K562 (cell line): Measurements from ENCODE around the gene DUSP10. TPM values are rescaled to one million over a fixed set of nuclear protein-coding genes. Genes with fewer than 3 reads are reported as not detected.
A peak's percentile ranks its signal among the peaks of the same experiment; 100 is the strongest.

Experiments used
- ATAC-seq: fragments of 200-7000 bp; cut with Tn5 transposase; 3 replicates; pipeline ENCODE4 v1.9.1; 2020; ENCODE audit warnings: moderate library complexity
- BruUV-seq: library from RNA; stranded (reverse); fragments of 400-500 nt; replicated peaks from 2 replicates; lab custom pipeline; 2021; lab: Mats Ljungman, UMichigan
- CTCF ChIA-PET: fragments of 300-600 bp; formaldehyde crosslinking; extraction: SDS; loops from one replicate; lab custom pipeline; 2021; ENCODE audit warnings: low intra/inter-chr PET ratio; lab: Yijun Ruan, JAX
- POLR2A ChIA-PET: fragments of 300-600, 350-650 bp; sonication (Branson Sonifier 250); formaldehyde crosslinking; extraction: SDS; loops from one replicate; lab custom pipeline; 2021; ENCODE audit warnings: antibody characterized with exemption, inconsistent platforms; lab: Yijun Ruan, JAX
- DNase-seq, 4 experiments: peaks; one replicate each; pipeline versions ENCODE4 v3.0.0 to v3.0.0-alpha.2; 2011 to 2018; ENCODE audit warnings: low spot score in 3 of 4, mixed read lengths in 3 of 4; ENCODE audit errors: extremely low read depth in 1 of 4
- FAIRE-seq: peaks from 2 replicates; lab custom pipeline; 2011; peaks lifted over from hg19 to GRCh38; lab: Jason Lieb, UNC
- H2AFZ ChIP-seq: 2 replicates; pipeline ENCODE4 v1.6.0; 2011; ENCODE audit warnings: low read depth, low read length, control low read depth, inconsistent platforms
- H3K27ac ChIP-seq: fragments of 200-600 bp; 3 replicates; pipeline ENCODE4 v1.8.0; 2011; ENCODE audit warnings: low read depth, mild to moderate bottlenecking, control low read depth, inconsistent platforms, low read length, moderate library complexity, mixed read lengths; ENCODE audit errors: extremely low read depth
- H3K27me3 ChIP-seq, 2 experiments: fragments of 300-600 bp in 1 of 2; 2 replicates in 1 of 2; 3 replicates in 1 of 2; pipeline versions ENCODE4 v1.6.0 to v1.8.0; 2011; ENCODE audit warnings: inconsistent platforms in 2 of 2, low read length in 2 of 2, mild to moderate bottlenecking in 1 of 2, mixed read lengths in 1 of 2, moderate library complexity in 1 of 2; ENCODE audit not compliant: control insufficient read depth in 2 of 2, insufficient read depth in 2 of 2
- H3K36me3 ChIP-seq: fragments of 300-600 bp; 3 replicates; pipeline ENCODE4 v1.8.0; 2011; ENCODE audit warnings: mild to moderate bottlenecking, low read length, inconsistent platforms; ENCODE audit not compliant: control insufficient read depth, insufficient read depth
- H3K4me1 ChIP-seq, 2 experiments: fragments of 200-600 bp in 1 of 2; replicated peaks in 1 of 2; 2 replicates in 1 of 2; 3 replicates in 1 of 2; pipeline versions ENCODE4 v1.5.1 to v1.8.0; 2011; ENCODE audit warnings: inconsistent platforms in 2 of 2, low read length in 2 of 2, mild to moderate bottlenecking in 1 of 2, mixed read lengths in 1 of 2, moderate library complexity in 1 of 2; ENCODE audit not compliant: control insufficient read depth in 2 of 2, insufficient read depth in 2 of 2
- H3K4me2 ChIP-seq: 2 replicates; pipeline ENCODE4 v1.6.1; 2011; ENCODE audit warnings: low read length, control low read depth, inconsistent platforms, mixed read lengths; ENCODE audit not compliant: insufficient read depth
- H3K4me3 ChIP-seq: fragments of 200-600 bp; sonication (generic), shearing (Covaris generic); 2 replicates; pipeline ENCODE4 v1.5.1; 2016; ENCODE audit warnings: control low read depth, inconsistent platforms
- H3K79me2 ChIP-seq: fragments of 200-600 bp; 3 replicates; pipeline ENCODE4 v1.8.0; 2011; ENCODE audit warnings: low read length, inconsistent platforms; ENCODE audit not compliant: control insufficient read depth, insufficient read depth
- H3K9ac ChIP-seq, 2 experiments: 2 replicates each; pipeline versions ENCODE4 v1.6.0 to v1.6.1; 2011; ENCODE audit warnings: low read depth in 2 of 2, low read length in 2 of 2, control low read depth in 1 of 2, inconsistent platforms in 1 of 2, mild to moderate bottlenecking in 1 of 2, mixed read lengths in 1 of 2; ENCODE audit not compliant: insufficient read depth in 1 of 2
- H3K9me1 ChIP-seq: one replicate; pipeline ENCODE4 v1.6.0; 2011; ENCODE audit warnings: inconsistent platforms, mild to moderate bottlenecking, low read length, moderate library complexity; ENCODE audit not compliant: control insufficient read depth, insufficient read depth
- H3K9me3 ChIP-seq: replicated peaks from 2 replicates; pipeline ENCODE4 v1.5.1; 2011; ENCODE audit warnings: low read depth, low read length, inconsistent platforms; ENCODE audit not compliant: control insufficient read depth, insufficient read depth
- H4K20me1 ChIP-seq: replicated peaks from 2 replicates; pipeline ENCODE4 v1.6.1; 2011; ENCODE audit warnings: low read length, inconsistent platforms, mixed read lengths; ENCODE audit not compliant: control insufficient read depth, insufficient read depth
- CHAMP1 ChIP-seq: fragments of 450-650 bp; IDR thresholded peaks from 2 replicates; pipeline ENCODE4 v1.6.1; 2016; ENCODE audit warnings: mild to moderate bottlenecking
- GATAD2A ChIP-seq: fragments of 450-650 bp; IDR thresholded peaks from 2 replicates; pipeline ENCODE4 v1.6.1; 2017
- NEUROD1 ChIP-seq: fragments of 150-350 bp; IDR thresholded peaks from 2 replicates; pipeline ENCODE4 v1.6.1; 2014; ENCODE audit warnings: borderline replicate concordance, low read length, low read depth; ENCODE audit not compliant: partially characterized antibody
- NONO ChIP-seq, 2 experiments: fragments of 200-400 bp in 1 of 2; fragments of 450-650 bp in 1 of 2; formaldehyde crosslinking in 1 of 2; IDR thresholded peaks; 2 replicates each; pipeline ENCODE4 v1.6.1; 2017; ENCODE audit warnings: low read depth in 2 of 2, mild to moderate bottlenecking in 2 of 2, moderate library complexity in 2 of 2, low read length in 1 of 2
- NR4A1 ChIP-seq, 2 experiments: fragments of 250-450 bp in 1 of 2; fragments of 450-650 bp in 1 of 2; sonication (Bioruptor Pico) in 1 of 2; IDR thresholded peaks; 2 replicates each; pipeline versions ENCODE4 v1.4.0 to v1.6.1; 2016 to 2020; ENCODE audit warnings: mild to moderate bottlenecking in 2 of 2, missing compliant biosample characterization in 1 of 2, missing genetic modification characterization in 1 of 2, moderate library complexity in 1 of 2
- SP2 ChIP-seq: IDR thresholded peaks from 2 replicates; pipeline ENCODE4 v1.6.1; 2011; ENCODE audit warnings: mild to moderate bottlenecking, low read depth, low read length, moderate library complexity; ENCODE audit not compliant: poor library complexity, severe bottlenecking; ENCODE audit errors: extremely low read depth
- USF2 ChIP-seq: sonication (generic); formaldehyde crosslinking; IDR thresholded peaks from 2 replicates; pipeline ENCODE4 v1.5.0; 2020; ENCODE audit warnings: missing genetic modification reagents
- ZHX1 ChIP-seq: fragments of 150-350 bp; conservative IDR thresholded peaks from 2 replicates; pipeline ENCODE4 v1.6.1; 2014; ENCODE audit warnings: low read length
- WGBS: fragments of 100-300 bp; shearing (Covaris generic); methylation state at CpG from one replicate; pipeline ENCODE4 v1.1.6; 2016; ENCODE audit warnings: low coverage, mixed read lengths; ENCODE audit not compliant: insufficient coverage; ENCODE audit errors: missing lambda C conversion rate; 5-methylcytosine and 5-hydroxymethylcytosine counted together
- in situ Hi-C: fragments of 300-500 bp; cut with MboI; formaldehyde crosslinking; loops from 4 replicates; pipeline ENCODE4 v1.15.0; 2018; ENCODE audit warnings: inconsistent platforms, mixed read lengths
- intact Hi-C: fragments of 100-400 bp; cut with micrococcal nuclease; formaldehyde crosslinking; loops from 2 replicates; pipeline ENCODE4 v1.14.2; 2022
- polyA plus RNA-seq, 8 experiments: library from polyadenylated mRNA; depleted of rRNA in 4 of 8; stranded (reverse) in 5 of 8; unstranded in 3 of 8; fragments of >200 nt; fragmentation: Nextera tagmentation in 2 of 8; fragmentation: Illumina TruSeq in 1 of 8; extraction: Ambion mirVana in 2 of 8; extraction: Trizol in 1 of 8; gene quantifications; 2 replicates each; pipeline versions ENCODE4 v1.2.1 to v1.2.3, GENCODE V29; 2011 to 2014; ENCODE audit warnings: inconsistent platforms in 1 of 8, missing spikeins in 1 of 8
- total RNA-seq, 7 experiments: library from RNA; depleted of rRNA in 6 of 7; stranded (reverse); fragments of >200 nt in 6 of 7; fragmentation: Illumina TruSeq in 2 of 7; extraction: Trizol in 2 of 7; gene quantifications; 2 replicates each; pipeline versions ENCODE4 v1.2.1 to v1.2.3, GENCODE V29; 2011 to 2021; ENCODE audit warnings: low replicate concordance in 1 of 7
- TF ChIP-seq, protein P1 (sequence below): sonication (generic); formaldehyde crosslinking; IDR thresholded peaks from 2 replicates; pipeline ENCODE4 v1.9.0; 2022; ENCODE audit warnings: mild to moderate bottlenecking, missing genetic modification reagents
- TF ChIP-seq, protein P2 (sequence below): fragments of 250-450 bp; sonication (Bioruptor Pico); IDR thresholded peaks from 2 replicates; pipeline ENCODE4 v1.5.0; 2020; ENCODE audit warnings: mild to moderate bottlenecking, borderline replicate concordance

DUSP10 gene
- total and polyA plus RNA-seq, 9 of the 15 experiments (the other 6 are each of a cell fraction or from before 2014, with no cell fraction given): 1.7 to 8.3 (median 6.1) TPM

DNA sequence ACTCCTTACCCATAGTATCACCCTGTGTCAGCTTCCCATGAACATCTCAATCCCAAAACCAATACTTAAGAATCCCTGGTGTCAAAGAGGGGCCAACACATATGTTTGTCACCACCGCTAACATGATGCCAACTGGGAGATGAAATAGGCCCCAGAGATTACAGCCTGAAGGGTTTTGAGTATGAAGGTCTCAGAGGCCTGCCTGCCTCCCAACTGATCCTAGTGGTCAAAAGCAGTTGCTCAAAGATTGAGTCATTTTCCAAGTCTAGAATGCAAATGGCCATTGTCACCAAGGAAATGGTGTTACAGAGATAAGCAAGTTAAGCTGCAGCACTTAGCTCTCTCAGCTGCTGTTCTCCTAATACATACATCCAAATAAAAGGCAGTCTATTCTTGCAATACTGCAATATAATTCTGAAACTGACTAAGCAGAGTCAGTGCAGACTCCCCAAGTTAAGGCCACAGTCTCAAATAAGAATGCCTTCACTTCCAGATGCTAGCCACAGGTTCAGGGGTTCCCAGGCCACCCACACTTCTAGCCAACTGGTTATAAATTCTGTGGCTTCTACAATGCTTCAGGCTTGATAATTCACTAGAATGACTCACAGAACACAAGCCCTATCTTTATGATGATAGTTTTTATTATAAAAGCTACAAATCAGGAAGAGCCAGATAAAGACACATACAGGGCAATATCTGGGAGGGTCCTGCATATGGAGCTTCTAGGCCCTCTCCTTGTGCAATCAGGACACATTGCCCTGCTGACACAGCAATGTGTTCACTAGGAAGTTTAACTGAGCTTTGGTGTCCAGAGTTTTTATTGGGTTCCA, 18.7 kb downstream of the DUSP10 start:
- ChIA-PET CTCF (no interaction called here), POLR2A (interaction anchor here (0.6 to 1.5 kb wide), 8 partner anchors 8 to 898 kb away, joined by 3 to 6 read pairs (median 4); partner anchors contain the start of gene DUSP10)
- DNase-seq: peak in 2 of 4 experiments; percentile 56 to 84
- TF ChIP-seq GATAD2A: no peak
- no peak for TF ChIP-seq NR4A1 (CRISPR knock-in tag; IDR thresholded peaks at IDR 0.05)
- 0 out of 2 replicates have a peak, but pooled peaks have one; percentile 70 for TF ChIP-seq NR4A1 (tag; IDR thresholded peaks at IDR 0.05)
- TF ChIP-seq SP2: no peak
- TF ChIP-seq NEUROD1: no peak
- no peak for TF ChIP-seq ZHX1
- TF ChIP-seq, protein P1, sequence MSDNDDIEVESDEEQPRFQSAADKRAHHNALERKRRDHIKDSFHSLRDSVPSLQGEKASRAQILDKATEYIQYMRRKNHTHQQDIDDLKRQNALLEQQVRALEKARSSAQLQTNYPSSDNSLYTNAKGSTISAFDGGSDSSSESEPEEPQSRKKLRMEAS: no peak
- no peak for TF ChIP-seq NONO (IDR thresholded peaks at IDR 0.05; ENCODE audit: low read depth in 2 of 2, low read length in 1 of 2)
- TF ChIP-seq, protein P2, sequence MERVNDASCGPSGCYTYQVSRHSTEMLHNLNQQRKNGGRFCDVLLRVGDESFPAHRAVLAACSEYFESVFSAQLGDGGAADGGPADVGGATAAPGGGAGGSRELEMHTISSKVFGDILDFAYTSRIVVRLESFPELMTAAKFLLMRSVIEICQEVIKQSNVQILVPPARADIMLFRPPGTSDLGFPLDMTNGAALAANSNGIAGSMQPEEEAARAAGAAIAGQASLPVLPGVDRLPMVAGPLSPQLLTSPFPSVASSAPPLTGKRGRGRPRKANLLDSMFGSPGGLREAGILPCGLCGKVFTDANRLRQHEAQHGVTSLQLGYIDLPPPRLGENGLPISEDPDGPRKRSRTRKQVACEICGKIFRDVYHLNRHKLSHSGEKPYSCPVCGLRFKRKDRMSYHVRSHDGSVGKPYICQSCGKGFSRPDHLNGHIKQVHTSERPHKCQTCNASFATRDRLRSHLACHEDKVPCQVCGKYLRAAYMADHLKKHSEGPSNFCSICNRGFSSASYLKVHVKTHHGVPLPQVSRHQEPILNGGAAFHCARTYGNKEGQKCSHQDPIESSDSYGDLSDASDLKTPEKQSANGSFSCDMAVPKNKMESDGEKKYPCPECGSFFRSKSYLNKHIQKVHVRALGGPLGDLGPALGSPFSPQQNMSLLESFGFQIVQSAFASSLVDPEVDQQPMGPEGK: no peak
- no peak for TF ChIP-seq CHAMP1
- no peak for TF ChIP-seq USF2 (CRISPR knock-in tag)

More for the DNA sequence above, 18.7 kb downstream of the DUSP10 start:
- Histone ChIP-seq H3K27me3 (no peaks in the 10 kb centered on the region), H3K4me3 (no peak overlapping the region), H3K9ac (peak overlapping the region in 1 of 2 experiments; percentile 21; a peak in 1 of 4 replicates), H3K4me1 (peaks cover 0 to 68% of the 10 kb centered on the region in 2 experiments; a peak in 4 of 5 replicates), H3K36me3 (peaks cover 5% of the 10 kb centered on the region; the same call in 2 of the 3 replicates), H3K9me1 (no peaks in the 10 kb centered on the region), H3K4me2 (peak overlapping the region; percentile 34), H4K20me1 (no peaks in the 10 kb centered on the region), H2AFZ (peak overlapping the region; percentile 18; the same call in 1 of the 2 replicates), H3K9me3 (peaks cover 4% of the 10 kb centered on the region; the same call in 1 of the 2 replicates), H3K79me2 (peaks cover 33% of the 10 kb centered on the region), H3K27ac (peak overlapping the region; percentile 76)
- in situ Hi-C loops: no loop called here
- peak; percentile 66 for FAIRE-seq
- WGBS: 22% methylated on average over 1 of the region's 1 CpG
- ATAC-seq: peak; percentile 89
- intact Hi-C loops: loop anchor here (1.0 to 2.0 kb wide), 2 partner anchors 15 to 20 kb away; partner anchors contain the start of gene DUSP10
- no TSS peak for BruUV-seq
